ENCODE measurements around the gene CHPF. TPM values are rescaled to one million over a fixed set of nuclear protein-coding genes. Genes with fewer than 3 reads are reported as not detected.

The CHPF gene
- total RNA-seq, 2 experiments from 2014 or later = 36.4 to 36.8 TPM

GRCh38 chr2:219555956-219556355, 12.3 kb upstream of the CHPF start:
- ChIA-PET POLR2A (no interaction called here), CTCF (interaction anchor here (1.5 kb wide), 1 partner anchor 15 kb away, joined by 3 read pairs; no protein-coding TSS in a partner anchor)

- POLR2A ChIA-PET = no interaction called here
- CTCF ChIA-PET = no interaction called here
These were observed 10.7 kb upstream of the CHPF start for GRCh38 chr2:219554350-219554749.

GRCh38 chr2:219553463-219553963, 9.9 kb upstream of the CHPF start:
- ChIA-PET CTCF (no interaction called here), POLR2A (interaction anchor here (0.5 kb wide), 1 partner anchor 17 kb away, joined by 3 read pairs; no protein-coding TSS in a partner anchor)

GRCh38 chr2:219553168-219553417, 9.5 kb upstream of the CHPF start:
- ChIA-PET POLR2A (interaction anchor here (1.2 kb wide), 1 partner anchor 11 kb away, joined by 3 read pairs; no protein-coding TSS in a partner anchor), CTCF (interaction anchor here (1.5 kb wide), 1 partner anchor 12 kb away, joined by 4 read pairs; no protein-coding TSS in a partner anchor)

GRCh38 chr2:219552382-219553167, 9.0 kb upstream of the CHPF start:
- ChIA-PET CTCF (interaction anchor here (1.1 to 1.5 kb wide), 3 partner anchors 9 to 23 kb away, joined by 3 to 10 read pairs (median 4); partner anchors contain the start of genes CHPF and TMEM198), POLR2A (interaction anchor here (1.2 kb wide), 1 partner anchor 10 kb away, joined by 3 read pairs; no protein-coding TSS in a partner anchor)

- ChIA-PET POLR2A (interaction anchor here (1.2 kb wide), 1 partner anchor 10 kb away, joined by 3 read pairs; no protein-coding TSS in a partner anchor), CTCF (interaction anchor here (1.0 to 1.5 kb wide), 5 partner anchors 8 to 22 kb away, joined by 3 to 10 read pairs (median 3); partner anchors contain the start of genes CHPF and TMEM198)
These were observed 8.1 kb upstream of the CHPF start for GRCh38 chr2:219551441-219552381.

- CTCF ChIA-PET = interaction anchor here (1.3 to 2.0 kb wide), 2 partner anchors 11 to 93 kb away, joined by 4 to 10 read pairs; no protein-coding TSS in a partner anchor
- POLR2A ChIA-PET = no interaction called here
These were observed 6.0 kb upstream of the CHPF start for GRCh38 chr2:219549619-219550018.

- CTCF ChIA-PET = interaction anchor here (1.3 to 2.0 kb wide), 3 partner anchors 11 to 146 kb away, joined by 4 to 10 read pairs (median 7); no protein-coding TSS in a partner anchor
- POLR2A ChIA-PET = no interaction called here
These were observed 5.4 kb upstream of the CHPF start for GRCh38 chr2:219548990-219549389.

GRCh38 chr2:219547621-219548020, 4.0 kb upstream of the CHPF start:
- ChIA-PET CTCF (interaction anchor here (2.0 kb wide), 1 partner anchor 145 kb away, joined by 7 read pairs; no protein-coding TSS in a partner anchor), POLR2A (no interaction called here)

- POLR2A ChIA-PET = no interaction called here
- CTCF ChIA-PET = no interaction called here
These were observed 2.3 kb upstream of the CHPF start for GRCh38 chr2:219545943-219546352.

GRCh38 chr2:219545295-219545942, 1.8 kb upstream of the CHPF start:
- CTCF ChIA-PET = interaction anchor here (1.9 kb wide), 1 partner anchor 15 kb away, joined by 5 read pairs; no protein-coding TSS in a partner anchor
- POLR2A ChIA-PET = no interaction called here

GRCh38 chr2:219544567-219544966, 958 bp upstream of the CHPF start:
- CTCF ChIA-PET = interaction anchor here (1.9 kb wide), 1 partner anchor 16 kb away, joined by 5 read pairs; no protein-coding TSS in a partner anchor

GRCh38 chr2:219542931-219543595, 546 bp downstream of the CHPF start:
- ChIA-PET CTCF (interaction anchor here (0.6 to 3.4 kb wide), 11 partner anchors 9 to 153 kb away, joined by 3 to 13 read pairs (median 6); partner anchors contain the start of gene STK11IP), POLR2A (no interaction called here)

More at GRCh38 chr2:219544567-219544966, 958 bp upstream of the CHPF start:
- POLR2A ChIA-PET = no interaction called here

- POLR2A ChIA-PET = interaction anchor here (0.6 kb wide), 1 partner anchor 11 kb away, joined by 3 read pairs; no protein-coding TSS in a partner anchor
These were observed 1.9 kb downstream of the CHPF start for GRCh38 chr2:219541611-219542180.

GRCh38 chr2:219540784-219541504, 2.7 kb downstream of the CHPF start:
- ChIA-PET POLR2A (no interaction called here), CTCF (interaction anchor here (0.6 to 3.7 kb wide), 22 partner anchors 11 to 152 kb away, joined by 3 to 31 read pairs (median 4); partner anchors contain the start of genes INHA, OBSL1 and STK11IP)

More at GRCh38 chr2:219541611-219542180, 1.9 kb downstream of the CHPF start:
- CTCF ChIA-PET = interaction anchor here (0.6 to 3.7 kb wide), 28 partner anchors 9 to 153 kb away, joined by 3 to 31 read pairs (median 4); partner anchors contain the start of genes INHA, OBSL1 and STK11IP

GRCh38 chr2:219539926-219540678, 3.5 kb downstream of the CHPF start:
- ChIA-PET CTCF (interaction anchor here (1.1 to 3.7 kb wide), 7 partner anchors 10 to 149 kb away, joined by 3 to 31 read pairs (median 8); a partner anchor contains a TSS), POLR2A (no interaction called here)

Data from activated CD8-positive, alpha-beta memory T cell treated with anti-CD3 and anti-CD28 coated beads for 36 hours (primary cell).